GM18519 (cell line): ENCODE results near the gene EIF2S2.

Experiments used
- ATAC-seq: cut with Tn5 transposase; IDR thresholded peaks from one replicate; pipeline ENCODE4 v1.9.1; 2021; ENCODE audit warnings: mild to moderate bottlenecking, moderate library complexity; ENCODE audit not compliant: unreplicated experiment, low FRiP score

The EIF2S2 gene

GRCh38 chr20:34066476-34067090 lies 45.5 kb downstream of the EIF2S2 start:
- ATAC-seq: no peak

- no peak for ATAC-seq
Observed at GRCh38 chr20:34065260-34065659, 46.8 kb downstream of the EIF2S2 start.

GRCh38 chr20:34064286-34064685 lies 47.8 kb downstream of the EIF2S2 start:
- ATAC-seq: no peak

- ATAC-seq: no peak
Observed at GRCh38 chr20:34062570-34063482, 49.2 kb downstream of the EIF2S2 start.

GRCh38 chr20:34061695-34062094 lies 50.3 kb downstream of the EIF2S2 start:
- ATAC-seq: no peak

GRCh38 chr20:34060970-34061369 lies 51.1 kb downstream of the EIF2S2 start:
- ATAC-seq: no peak

- no peak for ATAC-seq
Observed at GRCh38 chr20:34058831-34059230, 53.2 kb downstream of the EIF2S2 start.

- ATAC-seq: no peak
Observed at GRCh38 chr20:34055290-34055689, 56.8 kb downstream of the EIF2S2 start.

- no peak for ATAC-seq
Observed at GRCh38 chr20:34052414-34052813, 59.6 kb downstream of the EIF2S2 start.

- no peak for ATAC-seq
Observed at GRCh38 chr20:34049897-34050695, 61.9 kb downstream of the EIF2S2 start.

- ATAC-seq: no peak
Observed at GRCh38 chr20:34049389-34049788, 62.7 kb downstream of the EIF2S2 start.

GRCh38 chr20:34047917-34048316 lies 64.1 kb downstream of the EIF2S2 start:
- ATAC-seq: no peak

- ATAC-seq: no peak
Observed at GRCh38 chr20:34047010-34047687, 64.9 kb downstream of the EIF2S2 start.

- no peak for ATAC-seq
Observed at GRCh38 chr20:34045930-34046725, 65.9 kb downstream of the EIF2S2 start.

- ATAC-seq: no peak
Observed at GRCh38 chr20:34045294-34045693, 66.7 kb downstream of the EIF2S2 start.

GRCh38 chr20:34043025-34043424 lies 69.0 kb downstream of the EIF2S2 start:
- no peak for ATAC-seq

GRCh38 chr20:34042262-34042661 lies 69.8 kb downstream of the EIF2S2 start:
- no peak for ATAC-seq

GRCh38 chr20:34041226-34041625 lies 70.8 kb downstream of the EIF2S2 start:
- ATAC-seq: no peak

GRCh38 chr20:34040300-34040995 lies 71.6 kb downstream of the EIF2S2 start:
- ATAC-seq: no peak
